Measurements from ENCODE around the gene MVD. TPM values are rescaled to one million over a fixed set of nuclear protein-coding genes. Genes with fewer than 3 reads are reported as not detected.

Gene MVD
- total and polyA plus RNA-seq, 2 of the 13 experiments (the other 11 are each of a cell fraction or from before 2014, with no cell fraction given), result 28.1 to 187 TPM

DNA sequence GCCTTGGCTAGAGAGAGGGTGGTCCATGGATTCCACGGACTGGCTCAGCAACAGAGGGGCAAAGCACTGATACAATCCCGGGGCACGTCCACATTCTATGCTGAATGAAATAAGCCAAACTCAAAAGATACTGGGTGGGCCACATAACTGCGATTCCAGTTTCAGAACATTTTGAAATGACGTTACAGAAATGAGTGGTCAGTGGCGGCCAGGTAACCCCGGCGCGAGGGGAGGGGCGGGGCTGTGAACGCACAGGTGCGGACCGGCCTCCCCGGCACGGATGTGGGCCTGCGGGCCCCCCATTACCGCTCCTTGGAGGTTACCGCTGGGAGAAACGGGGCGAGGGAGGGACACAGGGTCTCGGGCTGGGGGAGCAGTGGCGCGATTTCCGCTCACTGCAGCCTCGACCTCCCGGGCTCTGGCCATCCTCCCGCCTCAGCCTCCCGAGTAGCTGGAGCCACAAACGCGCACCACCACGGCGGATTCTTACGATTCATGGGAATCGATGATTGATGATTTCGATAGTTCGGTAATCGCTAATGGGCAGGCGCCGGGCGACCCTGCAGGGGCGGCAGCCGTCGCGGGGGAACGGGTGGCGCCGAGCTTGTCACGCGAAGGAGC, 559 bp downstream of the MVD start (continued):
- TF ChIP-seq ZNF790 (CRISPR knock-in tag; IDR thresholded peaks at IDR 0.05; ENCODE audit: borderline replicate concordance), result no peak
- TF ChIP-seq MXD4 (CRISPR knock-in tag; IDR thresholded peaks at IDR 0.05), result no peak; the same call in 1 of the 2 replicates
- no peak; the same call in none of the 2 replicates for TF ChIP-seq KAT7 (CRISPR knock-in tag; IDR thresholded peaks at IDR 0.05; ENCODE audit: borderline replicate concordance)
- TF ChIP-seq ZKSCAN1 (IDR thresholded peaks at IDR 0.05; ENCODE audit: low read length), result no peak
- no peak for TF ChIP-seq THAP11 (CRISPR knock-in tag; IDR thresholded peaks at IDR 0.05)
- TF ChIP-seq, protein P1, sequence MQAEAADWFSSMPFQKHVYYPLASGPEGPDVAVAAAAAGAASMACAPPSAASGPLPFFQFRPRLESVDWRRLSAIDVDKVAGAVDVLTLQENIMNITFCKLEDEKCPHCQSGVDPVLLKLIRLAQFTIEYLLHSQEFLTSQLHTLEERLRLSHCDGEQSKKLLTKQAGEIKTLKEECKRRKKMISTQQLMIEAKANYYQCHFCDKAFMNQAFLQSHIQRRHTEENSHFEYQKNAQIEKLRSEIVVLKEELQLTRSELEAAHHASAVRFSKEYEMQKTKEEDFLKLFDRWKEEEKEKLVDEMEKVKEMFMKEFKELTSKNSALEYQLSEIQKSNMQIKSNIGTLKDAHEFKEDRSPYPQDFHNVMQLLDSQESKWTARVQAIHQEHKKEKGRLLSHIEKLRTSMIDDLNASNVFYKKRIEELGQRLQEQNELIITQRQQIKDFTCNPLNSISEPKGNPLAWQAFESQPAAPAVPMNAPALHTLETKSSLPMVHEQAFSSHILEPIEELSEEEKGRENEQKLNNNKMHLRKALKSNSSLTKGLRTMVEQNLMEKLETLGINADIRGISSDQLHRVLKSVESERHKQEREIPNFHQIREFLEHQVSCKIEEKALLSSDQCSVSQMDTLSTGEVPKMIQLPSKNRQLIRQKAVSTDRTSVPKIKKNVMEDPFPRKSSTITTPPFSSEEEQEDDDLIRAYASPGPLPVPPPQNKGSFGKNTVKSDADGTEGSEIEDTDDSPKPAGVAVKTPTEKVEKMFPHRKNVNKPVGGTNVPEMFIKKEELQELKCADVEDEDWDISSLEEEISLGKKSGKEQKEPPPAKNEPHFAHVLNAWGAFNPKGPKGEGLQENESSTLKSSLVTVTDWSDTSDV (CRISPR knock-in tag; IDR thresholded peaks at IDR 0.05), result peak; percentile 68; the same call in 1 of the 2 replicates
- TF ChIP-seq, protein P2, sequence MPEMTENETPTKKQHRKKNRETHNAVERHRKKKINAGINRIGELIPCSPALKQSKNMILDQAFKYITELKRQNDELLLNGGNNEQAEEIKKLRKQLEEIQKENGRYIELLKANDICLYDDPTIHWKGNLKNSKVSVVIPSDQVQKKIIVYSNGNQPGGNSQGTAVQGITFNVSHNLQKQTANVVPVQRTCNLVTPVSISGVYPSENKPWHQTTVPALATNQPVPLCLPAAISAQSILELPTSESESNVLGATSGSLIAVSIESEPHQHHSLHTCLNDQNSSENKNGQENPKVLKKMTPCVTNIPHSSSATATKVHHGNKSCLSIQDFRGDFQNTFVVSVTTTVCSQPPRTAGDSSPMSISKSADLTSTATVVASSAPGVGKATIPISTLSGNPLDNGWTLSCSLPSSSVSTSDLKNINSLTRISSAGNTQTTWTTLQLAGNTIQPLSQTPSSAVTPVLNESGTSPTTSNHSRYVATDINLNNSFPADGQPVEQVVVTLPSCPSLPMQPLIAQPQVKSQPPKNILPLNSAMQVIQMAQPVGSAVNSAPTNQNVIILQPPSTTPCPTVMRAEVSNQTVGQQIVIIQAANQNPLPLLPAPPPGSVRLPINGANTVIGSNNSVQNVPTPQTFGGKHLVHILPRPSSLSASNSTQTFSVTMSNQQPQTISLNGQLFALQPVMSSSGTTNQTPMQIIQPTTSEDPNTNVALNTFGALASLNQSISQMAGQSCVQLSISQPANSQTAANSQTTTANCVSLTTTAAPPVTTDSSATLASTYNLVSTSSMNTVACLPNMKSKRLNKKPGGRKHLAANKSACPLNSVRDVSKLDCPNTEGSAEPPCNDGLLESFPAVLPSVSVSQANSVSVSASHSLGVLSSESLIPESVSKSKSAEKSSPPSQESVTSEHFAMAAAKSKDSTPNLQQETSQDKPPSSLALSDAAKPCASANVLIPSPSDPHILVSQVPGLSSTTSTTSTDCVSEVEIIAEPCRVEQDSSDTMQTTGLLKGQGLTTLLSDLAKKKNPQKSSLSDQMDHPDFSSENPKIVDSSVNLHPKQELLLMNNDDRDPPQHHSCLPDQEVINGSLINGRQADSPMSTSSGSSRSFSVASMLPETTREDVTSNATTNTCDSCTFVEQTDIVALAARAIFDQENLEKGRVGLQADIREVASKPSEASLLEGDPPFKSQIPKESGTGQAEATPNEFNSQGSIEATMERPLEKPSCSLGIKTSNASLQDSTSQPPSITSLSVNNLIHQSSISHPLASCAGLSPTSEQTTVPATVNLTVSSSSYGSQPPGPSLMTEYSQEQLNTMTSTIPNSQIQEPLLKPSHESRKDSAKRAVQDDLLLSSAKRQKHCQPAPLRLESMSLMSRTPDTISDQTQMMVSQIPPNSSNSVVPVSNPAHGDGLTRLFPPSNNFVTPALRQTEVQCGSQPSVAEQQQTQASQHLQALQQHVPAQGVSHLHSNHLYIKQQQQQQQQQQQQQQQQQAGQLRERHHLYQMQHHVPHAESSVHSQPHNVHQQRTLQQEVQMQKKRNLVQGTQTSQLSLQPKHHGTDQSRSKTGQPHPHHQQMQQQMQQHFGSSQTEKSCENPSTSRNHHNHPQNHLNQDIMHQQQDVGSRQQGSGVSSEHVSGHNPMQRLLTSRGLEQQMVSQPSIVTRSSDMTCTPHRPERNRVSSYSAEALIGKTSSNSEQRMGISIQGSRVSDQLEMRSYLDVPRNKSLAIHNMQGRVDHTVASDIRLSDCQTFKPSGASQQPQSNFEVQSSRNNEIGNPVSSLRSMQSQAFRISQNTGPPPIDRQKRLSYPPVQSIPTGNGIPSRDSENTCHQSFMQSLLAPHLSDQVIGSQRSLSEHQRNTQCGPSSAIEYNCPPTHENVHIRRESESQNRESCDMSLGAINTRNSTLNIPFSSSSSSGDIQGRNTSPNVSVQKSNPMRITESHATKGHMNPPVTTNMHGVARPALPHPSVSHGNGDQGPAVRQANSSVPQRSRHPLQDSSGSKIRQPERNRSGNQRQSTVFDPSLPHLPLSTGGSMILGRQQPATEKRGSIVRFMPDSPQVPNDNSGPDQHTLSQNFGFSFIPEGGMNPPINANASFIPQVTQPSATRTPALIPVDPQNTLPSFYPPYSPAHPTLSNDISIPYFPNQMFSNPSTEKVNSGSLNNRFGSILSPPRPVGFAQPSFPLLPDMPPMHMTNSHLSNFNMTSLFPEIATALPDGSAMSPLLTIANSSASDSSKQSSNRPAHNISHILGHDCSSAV (CRISPR knock-in tag; IDR thresholded peaks at IDR 0.05; ENCODE audit: borderline replicate concordance), result no peak
- no peak for TF ChIP-seq ERF (CRISPR knock-in tag; IDR thresholded peaks at IDR 0.05)
- no peak for TF ChIP-seq PHF21A (CRISPR knock-in tag; IDR thresholded peaks at IDR 0.05)
- TF ChIP-seq STAT6 (CRISPR knock-in tag; IDR thresholded peaks at IDR 0.05; ENCODE audit: borderline replicate concordance), result no peak
- no peak for TF ChIP-seq ZNF720 (CRISPR knock-in tag; IDR thresholded peaks at IDR 0.05)
- TF ChIP-seq ZNF570 (CRISPR knock-in tag; IDR thresholded peaks at IDR 0.05; ENCODE audit: borderline replicate concordance), result no peak
- TF ChIP-seq, protein P3, sequence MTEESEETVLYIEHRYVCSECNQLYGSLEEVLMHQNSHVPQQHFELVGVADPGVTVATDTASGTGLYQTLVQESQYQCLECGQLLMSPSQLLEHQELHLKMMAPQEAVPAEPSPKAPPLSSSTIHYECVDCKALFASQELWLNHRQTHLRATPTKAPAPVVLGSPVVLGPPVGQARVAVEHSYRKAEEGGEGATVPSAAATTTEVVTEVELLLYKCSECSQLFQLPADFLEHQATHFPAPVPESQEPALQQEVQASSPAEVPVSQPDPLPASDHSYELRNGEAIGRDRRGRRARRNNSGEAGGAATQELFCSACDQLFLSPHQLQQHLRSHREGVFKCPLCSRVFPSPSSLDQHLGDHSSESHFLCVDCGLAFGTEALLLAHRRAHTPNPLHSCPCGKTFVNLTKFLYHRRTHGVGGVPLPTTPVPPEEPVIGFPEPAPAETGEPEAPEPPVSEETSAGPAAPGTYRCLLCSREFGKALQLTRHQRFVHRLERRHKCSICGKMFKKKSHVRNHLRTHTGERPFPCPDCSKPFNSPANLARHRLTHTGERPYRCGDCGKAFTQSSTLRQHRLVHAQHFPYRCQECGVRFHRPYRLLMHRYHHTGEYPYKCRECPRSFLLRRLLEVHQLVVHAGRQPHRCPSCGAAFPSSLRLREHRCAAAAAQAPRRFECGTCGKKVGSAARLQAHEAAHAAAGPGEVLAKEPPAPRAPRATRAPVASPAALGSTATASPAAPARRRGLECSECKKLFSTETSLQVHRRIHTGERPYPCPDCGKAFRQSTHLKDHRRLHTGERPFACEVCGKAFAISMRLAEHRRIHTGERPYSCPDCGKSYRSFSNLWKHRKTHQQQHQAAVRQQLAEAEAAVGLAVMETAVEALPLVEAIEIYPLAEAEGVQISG (CRISPR knock-in tag; IDR thresholded peaks at IDR 0.05), result no peak

Measured in HepG2 (cell line).